Endothelial cell of umbilical vein (primary cell): ENCODE results near the gene TROAP. TPM values are rescaled to one million over a fixed set of nuclear protein-coding genes. Genes with fewer than 3 reads are reported as not detected.
"Not testable (repeated sequence)": the region's sequence is repeated elsewhere in the genome, so short reads cannot be mapped to it uniquely, and the experiment has no call there.

ENCODE experiments used
- BruUV-seq: library from RNA; stranded (reverse); fragments of 400-500 nt; replicated peaks from 2 replicates; lab custom pipeline; 2021; lab: Mats Ljungman, UMichigan
- CTCF ChIA-PET: fragments of 300-600, 350-600 bp; sonication (Branson Sonifier 250); formaldehyde crosslinking; loops from one replicate; lab custom pipeline; 2021; ENCODE audit warnings: antibody characterized with exemption, inconsistent platforms; lab: Charles Lee
- POLR2A ChIA-PET: fragments of 300-600, 350-600 bp; sonication (Branson Sonifier 250); formaldehyde crosslinking; loops from one replicate; lab custom pipeline; 2021; ENCODE audit warnings: antibody characterized with exemption, inconsistent platforms; lab: Charles Lee
- DNase-seq: peaks from one replicate; pipeline ENCODE4 v3.0.0-alpha.2; 2011; ENCODE audit warnings: low read depth, low spot score
- FAIRE-seq: peaks from 2 replicates; lab custom pipeline; 2011; peaks lifted over from hg19 to GRCh38; lab: Jason Lieb, UNC
- H2AFZ ChIP-seq: 2 replicates; pipeline ENCODE4 v1.6.0; 2012; ENCODE audit warnings: low read depth, low read length, control low read depth, inconsistent platforms
- H3K27ac ChIP-seq: 2 replicates; pipeline ENCODE4 v1.5.1; 2011; ENCODE audit warnings: low read depth, mild to moderate bottlenecking, control low read depth, low read length, moderate library complexity; ENCODE audit not compliant: insufficient read depth
- H3K27me3 ChIP-seq, 2 experiments: 2 replicates each; pipeline versions ENCODE4 v1.6.0 to v1.6.1; 2011; ENCODE audit warnings: low read length in 2 of 2, mixed read lengths in 1 of 2; ENCODE audit not compliant: control insufficient read depth in 2 of 2, insufficient read depth in 2 of 2
- H3K36me3 ChIP-seq, 2 experiments: 2 replicates in 1 of 2; 3 replicates in 1 of 2; pipeline ENCODE4 v1.5.1; 2011; ENCODE audit warnings: low read length in 2 of 2, mild to moderate bottlenecking in 1 of 2, moderate library complexity in 1 of 2; ENCODE audit not compliant: control insufficient read depth in 2 of 2, insufficient read depth in 2 of 2; ENCODE audit errors: extremely low read depth in 1 of 2
- H3K4me1 ChIP-seq: 3 replicates; pipeline ENCODE4 v1.5.1; 2011; ENCODE audit warnings: mild to moderate bottlenecking, low read length; ENCODE audit not compliant: control insufficient read depth, insufficient read depth; ENCODE audit errors: extremely low read depth
- H3K4me2 ChIP-seq: 2 replicates; pipeline ENCODE4 v1.6.1; 2011; ENCODE audit warnings: low read length, control low read depth, mixed read lengths; ENCODE audit not compliant: insufficient read depth
- H3K4me3 ChIP-seq, 3 experiments: fragments of 200-600 bp in 1 of 3; sonication (generic), shearing (Covaris generic) in 1 of 3; replicated peaks in 1 of 3; 2 replicates each; pipeline ENCODE4 v1.5.1; 2011 to 2016; ENCODE audit warnings: control low read depth in 3 of 3, low read length in 3 of 3, mild to moderate bottlenecking in 2 of 3, inconsistent platforms in 1 of 3, low read depth in 1 of 3, moderate library complexity in 1 of 3; ENCODE audit not compliant: insufficient read depth in 1 of 3
- H3K79me2 ChIP-seq: 2 replicates; pipeline ENCODE4 v1.6.0; 2012; ENCODE audit warnings: low read length, inconsistent platforms; ENCODE audit not compliant: control insufficient read depth, insufficient read depth
- H3K9ac ChIP-seq: replicated peaks from 2 replicates; pipeline ENCODE3; 2011; ENCODE audit warnings: low read length, control low read depth; ENCODE audit not compliant: insufficient read depth; ENCODE audit errors: extremely low read depth
- H3K9me1 ChIP-seq: replicated peaks from 3 replicates; pipeline ENCODE4 v1.6.0; 2011; ENCODE audit warnings: mild to moderate bottlenecking, low read length; ENCODE audit not compliant: control insufficient read depth, insufficient read depth; ENCODE audit errors: extremely low read depth
- H3K9me3 ChIP-seq: replicated peaks from 2 replicates; pipeline ENCODE4 v1.5.1; 2012; ENCODE audit warnings: low read length, inconsistent platforms; ENCODE audit not compliant: control insufficient read depth, insufficient read depth
- H4K20me1 ChIP-seq: replicated peaks from 2 replicates; pipeline ENCODE3; 2011; ENCODE audit warnings: mild to moderate bottlenecking, low read length; ENCODE audit not compliant: control insufficient read depth, insufficient read depth; ENCODE audit errors: extremely low read depth
- EZH2 ChIP-seq: IDR thresholded peaks from 2 replicates; pipeline ENCODE4 v1.6.1; 2012; ENCODE audit warnings: borderline replicate concordance, low read depth, mild to moderate bottlenecking, moderate library complexity, low read length, inconsistent platforms; ENCODE audit not compliant: severe bottlenecking
- FOS ChIP-seq: IDR thresholded peaks from 2 replicates; pipeline ENCODE4 v1.6.1; 2011; ENCODE audit warnings: mild to moderate bottlenecking, low read length, moderate library complexity, borderline replicate concordance; ENCODE audit not compliant: insufficient read depth
- POLR2A ChIP-seq: IDR thresholded peaks from 2 replicates; pipeline ENCODE4 v1.6.1; 2012; ENCODE audit warnings: low read depth, mild to moderate bottlenecking, control low read depth, low read length
- dilution Hi-C: fragments of 300-500 bp; cut with MboI; formaldehyde crosslinking; loops from one replicate; pipeline ENCODE4 v1.15.0; 2019; ENCODE audit warnings: low sequenced_read_pairs; ENCODE audit not compliant: extremely low pct_ligation_motif_present
- intact Hi-C: fragments of 100-400 bp; cut with micrococcal nuclease; formaldehyde crosslinking; loops from one replicate; pipeline ENCODE4 v1.10.0; 2022
- polyA plus RNA-seq, 4 experiments: library from polyadenylated mRNA; depleted of rRNA in 3 of 4; stranded (reverse) in 3 of 4; unstranded in 1 of 4; fragments of >200 nt; gene quantifications; 2 replicates each; pipeline versions ENCODE4 v1.2.1 to v1.2.3, GENCODE V29; 2011 to 2012; ENCODE audit warnings: missing spikeins in 1 of 4
- total RNA-seq: library from RNA; stranded (reverse); gene quantifications from 2 replicates; pipeline ENCODE4 v1.2.3, GENCODE V29; 2021
- TF ChIP-seq, protein P1 (sequence below): IDR thresholded peaks from 2 replicates; pipeline ENCODE4 v1.6.1; 2011; ENCODE audit not compliant: insufficient read depth, insufficient read length
- TF ChIP-seq, protein P2 (sequence below), 2 donors: IDR thresholded peaks; 1 replicate in 1 of 2; 2 replicates in 1 of 2; pipeline ENCODE4 v1.5.1; 2011; ENCODE audit warnings: low read length in 2 of 2, mild to moderate bottlenecking in 2 of 2, moderate library complexity in 2 of 2, control low read depth in 1 of 2, inconsistent platforms in 1 of 2, low read depth in 1 of 2; ENCODE audit not compliant: insufficient read depth in 1 of 2; ENCODE audit errors: extremely low read depth in 1 of 2

TROAP gene
- total and polyA plus RNA-seq, 2 donors (not counting 3 experiments of a cell fraction or from before 2014, with no cell fraction given) = 31.7 to 68.6 TPM

DNA sequence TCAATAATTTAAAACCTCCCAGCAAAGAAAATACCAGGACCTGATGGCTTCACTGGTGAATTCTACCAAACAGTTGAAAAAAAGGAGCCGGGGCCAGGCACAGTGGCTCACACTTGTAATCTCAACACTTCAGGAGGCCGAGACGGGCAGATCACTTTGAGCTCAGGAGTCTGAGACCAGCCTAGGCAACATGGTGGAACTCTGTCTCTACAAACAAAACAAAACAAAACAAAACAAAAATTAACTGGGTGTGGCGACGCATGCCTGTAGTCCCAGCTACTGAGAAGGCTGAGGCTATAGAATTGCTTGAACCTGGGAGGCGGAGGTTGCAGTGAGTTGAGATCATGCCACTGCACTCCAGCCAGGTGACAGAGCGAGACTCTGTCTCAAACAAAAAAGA lies 13.7 kb upstream of the TROAP start:
- Histone ChIP-seq H2AFZ (no peak overlapping the region), H3K9me1 (no peaks in the 10 kb centered on the region), H3K27me3 (peaks cover 13 to 21% of the 10 kb centered on the region in 2 experiments), H3K4me1 (no peaks in the 10 kb centered on the region), H3K9me3 (no peaks in the 10 kb centered on the region), H3K4me2 (no peak overlapping the region), H3K9ac (no peak overlapping the region), H4K20me1 (no peaks in the 10 kb centered on the region), H3K79me2 (no peaks in the 10 kb centered on the region), H3K27ac (no peak overlapping the region), H3K4me3 (no peak overlapping the region), H3K36me3 (no peaks in the 10 kb centered on the region)
- ChIA-PET POLR2A (no interaction called here), CTCF (interaction anchor here (1.0 to 1.6 kb wide), 2 partner anchors 38 to 48 kb away, joined by 3 to 9 read pairs; no protein-coding TSS in a partner anchor)
- no peak for DNase-seq
- intact Hi-C loops (no loop called here), dilution Hi-C loops (no loop called here)
- no peak for TF ChIP-seq POLR2A
- TF ChIP-seq EZH2 = no peak
- TF ChIP-seq, protein P1, sequence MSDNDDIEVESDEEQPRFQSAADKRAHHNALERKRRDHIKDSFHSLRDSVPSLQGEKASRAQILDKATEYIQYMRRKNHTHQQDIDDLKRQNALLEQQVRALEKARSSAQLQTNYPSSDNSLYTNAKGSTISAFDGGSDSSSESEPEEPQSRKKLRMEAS = no peak
- no peak for TF ChIP-seq FOS
- TF ChIP-seq, protein P2, sequence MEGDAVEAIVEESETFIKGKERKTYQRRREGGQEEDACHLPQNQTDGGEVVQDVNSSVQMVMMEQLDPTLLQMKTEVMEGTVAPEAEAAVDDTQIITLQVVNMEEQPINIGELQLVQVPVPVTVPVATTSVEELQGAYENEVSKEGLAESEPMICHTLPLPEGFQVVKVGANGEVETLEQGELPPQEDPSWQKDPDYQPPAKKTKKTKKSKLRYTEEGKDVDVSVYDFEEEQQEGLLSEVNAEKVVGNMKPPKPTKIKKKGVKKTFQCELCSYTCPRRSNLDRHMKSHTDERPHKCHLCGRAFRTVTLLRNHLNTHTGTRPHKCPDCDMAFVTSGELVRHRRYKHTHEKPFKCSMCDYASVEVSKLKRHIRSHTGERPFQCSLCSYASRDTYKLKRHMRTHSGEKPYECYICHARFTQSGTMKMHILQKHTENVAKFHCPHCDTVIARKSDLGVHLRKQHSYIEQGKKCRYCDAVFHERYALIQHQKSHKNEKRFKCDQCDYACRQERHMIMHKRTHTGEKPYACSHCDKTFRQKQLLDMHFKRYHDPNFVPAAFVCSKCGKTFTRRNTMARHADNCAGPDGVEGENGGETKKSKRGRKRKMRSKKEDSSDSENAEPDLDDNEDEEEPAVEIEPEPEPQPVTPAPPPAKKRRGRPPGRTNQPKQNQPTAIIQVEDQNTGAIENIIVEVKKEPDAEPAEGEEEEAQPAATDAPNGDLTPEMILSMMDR (IDR thresholded peaks at IDR 0.05; ENCODE audit: extremely low read depth in 1 of 2, insufficient read depth in 1 of 2, low read depth in 1 of 2, low read length in 2 of 2) = no peak
- FAIRE-seq = no peak
- BruUV-seq = no TSS peak

DNA sequence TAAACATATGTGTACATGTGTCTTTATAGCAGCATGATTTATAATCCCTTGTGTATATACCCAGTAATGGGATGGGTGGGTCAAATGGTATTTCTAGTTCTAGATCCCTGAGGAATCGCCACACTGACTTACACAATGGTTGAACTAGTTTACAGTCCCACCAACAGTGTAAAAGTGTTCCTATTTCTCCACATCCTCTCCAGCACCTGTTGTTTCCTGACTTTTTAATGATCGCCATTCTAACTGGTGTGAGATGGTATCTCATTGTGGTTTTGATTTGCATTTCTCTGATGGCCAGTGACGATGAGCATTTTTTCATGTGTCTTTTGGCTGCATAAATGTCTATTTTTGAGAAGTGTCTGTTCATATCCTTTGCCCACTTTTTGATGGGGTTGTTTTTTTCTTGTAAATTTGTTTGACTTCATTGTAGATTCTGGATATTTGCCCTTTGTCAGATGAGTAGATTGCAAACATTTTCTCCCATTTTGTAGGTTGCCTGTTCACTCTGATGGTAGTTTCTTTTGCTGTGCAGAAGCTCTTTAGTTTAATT lies 12.5 kb upstream of the TROAP start:
- H3K36me3 ChIP-seq, H3K4me1 ChIP-seq, H3K9me3 ChIP-seq, H3K4me2 ChIP-seq, FAIRE-seq, H3K9me1 ChIP-seq, H3K4me3 ChIP-seq, H3K9ac ChIP-seq, intact Hi-C loops, dilution Hi-C loops, H4K20me1 ChIP-seq, POLR2A ChIA-PET, H2AFZ ChIP-seq, H3K27ac ChIP-seq, DNase-seq, BruUV-seq, H3K79me2 ChIP-seq: not testable (repeated sequence)
- peaks cover 10 to 19% of the 10 kb centered on the region in 2 experiments for H3K27me3 ChIP-seq
- CTCF ChIA-PET = interaction anchor here (2.3 kb wide), 1 partner anchor 32 kb away, joined by 6 read pairs; no protein-coding TSS in a partner anchor
